HG03159 (cell line): ENCODE measurements around the gene FLT3LG.

Experiments
- ATAC-seq: cut with Tn5 transposase; IDR thresholded peaks from one replicate; pipeline ENCODE4 v1.9.1; 2021; ENCODE audit warnings: mild to moderate bottlenecking, moderate library complexity; ENCODE audit not compliant: unreplicated experiment

Gene FLT3LG

DNA sequence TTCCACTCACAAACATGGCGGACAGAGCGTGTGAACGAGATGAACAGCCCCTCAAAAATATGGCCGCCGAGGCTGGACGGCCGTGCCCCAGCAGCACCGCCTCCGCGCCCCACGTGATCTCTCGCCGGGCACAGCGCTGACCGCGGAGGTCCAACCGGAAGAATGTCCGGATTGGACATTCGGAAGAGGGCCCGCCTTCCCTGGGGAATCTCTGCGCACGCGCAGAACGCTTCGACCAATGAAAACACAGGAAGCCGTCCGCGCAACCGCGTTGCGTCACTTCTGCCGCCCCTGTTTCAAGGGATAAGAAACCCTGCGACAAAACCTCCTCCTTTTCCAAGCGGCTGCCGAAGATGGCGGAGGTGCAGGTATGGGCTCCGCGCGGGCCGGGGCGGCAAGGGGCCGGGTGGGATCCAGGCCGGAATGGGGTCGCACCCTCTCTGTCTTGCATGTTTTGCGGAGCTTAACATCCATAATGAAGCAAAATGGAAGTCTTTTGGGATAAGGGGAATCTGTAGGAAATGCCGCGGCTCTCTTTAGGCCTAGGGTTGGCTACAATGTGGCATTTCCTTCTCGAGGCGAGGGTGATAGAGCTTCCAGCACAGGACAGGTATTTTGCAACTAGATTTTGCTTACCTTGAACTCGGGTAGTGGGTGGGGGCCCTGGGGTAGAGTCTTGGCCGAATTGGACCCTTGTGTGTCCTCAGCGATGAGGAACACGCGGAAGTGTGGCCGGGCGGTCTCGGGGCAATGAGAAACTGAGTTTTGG, 13.4 kb downstream of the FLT3LG start, which contains the start of gene RPL13A:
RPL13A (plus strand) TSS at position 332 of the 769 bp plus-strand sequence; CDS start at position 354, 22 bp downstream.
- ATAC-seq = peak; percentile 84

- no peak for ATAC-seq
Measured at GRCh38 chr19:49488046-49488862, 14.2 kb downstream of the FLT3LG start.

- ATAC-seq = no peak
Measured at GRCh38 chr19:49488863-49489537, 15.0 kb downstream of the FLT3LG start.

- ATAC-seq = no peak
Measured at GRCh38 chr19:49489601-49490167, 15.7 kb downstream of the FLT3LG start.

- no peak for ATAC-seq
Measured at GRCh38 chr19:49490287-49491029, 16.4 kb downstream of the FLT3LG start.

DNA sequence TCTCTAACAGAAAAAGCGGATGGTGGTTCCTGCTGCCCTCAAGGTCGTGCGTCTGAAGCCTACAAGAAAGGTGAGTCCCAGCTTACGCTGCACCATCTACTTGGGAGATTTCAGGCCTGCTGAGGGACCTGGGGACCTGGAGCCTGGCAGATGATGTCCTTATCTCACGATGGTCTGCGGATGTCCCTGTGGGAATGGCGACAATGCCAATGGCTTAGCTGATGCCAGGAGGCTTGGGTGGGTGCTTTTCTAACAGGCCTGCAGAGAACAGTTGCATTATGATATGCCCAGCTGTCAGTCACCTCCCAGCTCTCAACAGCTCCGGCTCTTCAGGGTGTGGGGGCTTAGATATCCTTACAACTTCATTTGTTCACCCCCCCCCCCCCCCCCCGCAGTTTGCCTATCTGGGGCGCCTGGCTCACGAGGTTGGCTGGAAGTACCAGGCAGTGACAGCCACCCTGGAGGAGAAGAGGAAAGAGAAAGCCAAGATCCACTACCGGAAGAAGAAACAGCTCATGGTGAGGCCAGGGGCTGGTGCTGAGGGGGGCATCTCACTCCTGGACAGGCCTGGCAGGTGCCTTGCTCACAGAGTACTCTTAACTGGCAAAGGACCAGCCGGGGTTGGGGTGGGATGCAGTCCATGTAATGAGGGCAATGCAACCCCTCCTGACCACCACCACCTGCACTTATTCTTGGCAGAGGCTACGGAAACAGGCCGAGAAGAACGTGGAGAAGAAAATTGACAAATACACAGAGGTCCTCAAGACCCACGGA, 17.2 kb downstream of the FLT3LG start:
- no peak for ATAC-seq

- no peak for ATAC-seq
Measured at GRCh38 chr19:49491804-49492572, 18.0 kb downstream of the FLT3LG start.

DNA sequence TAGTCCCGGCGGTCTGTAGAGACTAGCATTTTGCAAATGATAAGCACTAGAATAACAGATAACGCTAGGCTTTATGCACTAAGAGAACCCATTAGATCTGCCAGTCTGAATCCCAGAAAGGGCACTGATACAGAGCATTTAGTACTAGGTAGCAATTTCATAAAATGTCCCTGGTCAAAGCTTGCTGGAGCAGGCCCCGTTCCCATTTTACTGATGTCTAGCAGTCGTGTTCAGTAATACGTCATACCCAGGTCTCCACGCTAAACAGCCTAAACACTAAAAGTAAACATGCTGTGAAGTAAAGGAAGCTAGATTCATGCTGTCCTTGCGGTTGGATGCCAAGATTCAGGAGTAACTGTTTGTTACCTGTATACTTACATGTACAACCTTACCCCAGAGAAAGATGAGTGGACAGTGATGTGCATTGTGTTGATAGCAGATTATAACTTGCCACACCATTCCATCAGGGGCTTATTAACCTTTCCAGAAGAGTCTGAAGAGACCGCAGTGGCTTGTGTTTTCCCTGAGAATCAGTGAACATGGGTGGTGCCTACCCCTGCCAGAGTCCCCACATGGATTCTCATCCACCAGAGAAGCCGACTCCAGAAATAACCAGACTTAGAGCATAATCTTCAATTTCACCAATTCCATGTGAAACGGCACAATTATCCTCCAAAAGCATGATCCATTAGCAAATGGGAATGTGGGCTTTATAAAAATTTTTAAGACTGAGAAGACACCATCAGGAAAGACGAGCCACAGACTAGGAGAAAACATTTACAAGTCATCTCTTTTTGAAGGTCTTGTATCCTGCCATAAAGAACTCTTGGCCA, 18.8 kb downstream of the FLT3LG start:
- ATAC-seq = no peak

DNA sequence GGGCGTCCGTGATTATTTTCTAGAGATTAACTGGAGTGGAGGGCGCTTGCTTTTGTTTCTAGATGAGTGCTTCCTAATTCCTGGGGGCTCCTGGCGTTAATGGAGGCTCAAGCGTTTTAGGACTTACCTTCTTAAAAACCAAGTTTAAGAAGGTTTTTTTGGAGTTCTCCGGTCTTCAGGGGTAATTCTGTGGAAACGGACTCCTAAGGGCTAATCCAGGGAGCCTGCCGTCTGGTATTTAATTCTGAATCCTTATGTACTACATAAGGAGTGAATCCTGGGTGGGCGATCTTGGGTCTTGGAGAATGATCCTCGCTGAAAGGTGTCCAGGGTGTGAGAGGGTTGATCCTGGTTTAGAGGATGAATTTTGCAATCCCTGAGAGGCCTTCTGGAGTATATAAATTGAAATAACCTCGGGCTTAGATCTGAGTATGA, 22.6 kb downstream of the FLT3LG start:
- no peak for ATAC-seq

DNA sequence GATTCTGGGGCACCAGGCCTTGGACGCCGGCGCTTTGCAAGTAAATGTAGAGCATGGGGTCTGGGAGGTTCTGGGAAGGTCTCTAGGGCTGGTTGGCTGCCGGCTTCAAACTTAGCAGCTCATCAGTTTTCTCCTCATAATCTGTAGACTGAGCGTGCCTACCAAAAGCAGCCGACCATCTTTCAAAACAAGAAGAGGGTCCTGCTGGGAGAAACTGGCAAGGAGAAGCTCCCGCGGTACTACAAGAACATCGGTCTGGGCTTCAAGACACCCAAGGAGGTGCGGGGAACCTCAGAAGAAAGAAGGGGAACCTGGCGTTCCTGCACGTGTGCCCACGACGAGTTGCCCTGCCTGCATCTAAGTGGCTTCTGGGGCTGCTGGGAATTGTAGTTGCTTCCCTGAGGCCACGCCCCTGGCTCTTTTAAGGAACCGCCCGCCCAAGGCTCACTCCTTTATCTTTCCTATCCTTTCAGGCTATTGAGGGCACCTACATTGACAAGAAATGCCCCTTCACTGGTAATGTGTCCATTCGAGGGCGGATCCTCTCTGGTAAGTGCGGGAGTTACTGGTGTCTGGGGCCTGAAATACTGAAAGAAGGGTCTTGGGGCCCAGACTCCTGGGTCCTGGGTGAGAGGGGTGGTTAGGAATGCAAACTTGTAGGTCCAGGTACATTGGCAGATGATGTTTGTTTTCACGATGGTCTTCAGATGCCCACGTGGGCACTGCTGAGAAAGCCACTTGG, 23.2 kb downstream of the FLT3LG start:
- no peak for ATAC-seq

- no peak for ATAC-seq
Measured at GRCh38 chr19:49497789-49498103, 23.7 kb downstream of the FLT3LG start.

GRCh38 chr19:49498475-49498874, 24.5 kb downstream of the FLT3LG start:
- no peak for ATAC-seq

DNA sequence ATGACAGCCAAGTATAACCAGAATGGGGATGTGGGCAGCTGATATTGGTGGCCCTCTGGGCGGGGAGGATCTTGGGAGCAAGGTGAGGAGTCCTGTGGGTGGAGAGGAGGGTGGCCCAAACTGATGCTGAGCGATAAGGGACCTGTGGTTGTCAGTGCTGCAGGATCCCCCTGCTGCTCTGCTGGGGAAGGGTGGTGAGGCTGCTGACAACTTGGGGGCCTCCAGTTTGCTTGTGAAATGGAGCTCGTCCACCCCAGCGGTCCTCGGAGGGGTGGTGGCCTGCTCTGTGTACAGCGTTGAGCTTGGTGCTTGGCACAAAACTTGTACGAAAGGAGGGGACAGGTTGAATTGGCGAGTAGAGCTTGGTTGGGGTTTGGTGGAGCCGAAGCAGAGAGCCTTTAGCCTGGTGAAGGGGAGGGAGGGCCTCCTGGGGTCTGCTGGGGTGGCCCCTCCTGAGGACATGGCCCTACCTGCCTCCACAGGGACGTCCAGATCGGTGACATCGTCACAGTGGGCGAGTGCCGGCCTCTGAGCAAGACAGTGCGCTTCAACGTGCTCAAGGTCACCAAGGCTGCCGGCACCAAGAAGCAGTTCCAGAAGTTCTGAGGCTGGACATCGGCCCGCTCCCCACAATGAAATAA, 25.1 kb downstream of the FLT3LG start:
- ATAC-seq = no peak

DNA sequence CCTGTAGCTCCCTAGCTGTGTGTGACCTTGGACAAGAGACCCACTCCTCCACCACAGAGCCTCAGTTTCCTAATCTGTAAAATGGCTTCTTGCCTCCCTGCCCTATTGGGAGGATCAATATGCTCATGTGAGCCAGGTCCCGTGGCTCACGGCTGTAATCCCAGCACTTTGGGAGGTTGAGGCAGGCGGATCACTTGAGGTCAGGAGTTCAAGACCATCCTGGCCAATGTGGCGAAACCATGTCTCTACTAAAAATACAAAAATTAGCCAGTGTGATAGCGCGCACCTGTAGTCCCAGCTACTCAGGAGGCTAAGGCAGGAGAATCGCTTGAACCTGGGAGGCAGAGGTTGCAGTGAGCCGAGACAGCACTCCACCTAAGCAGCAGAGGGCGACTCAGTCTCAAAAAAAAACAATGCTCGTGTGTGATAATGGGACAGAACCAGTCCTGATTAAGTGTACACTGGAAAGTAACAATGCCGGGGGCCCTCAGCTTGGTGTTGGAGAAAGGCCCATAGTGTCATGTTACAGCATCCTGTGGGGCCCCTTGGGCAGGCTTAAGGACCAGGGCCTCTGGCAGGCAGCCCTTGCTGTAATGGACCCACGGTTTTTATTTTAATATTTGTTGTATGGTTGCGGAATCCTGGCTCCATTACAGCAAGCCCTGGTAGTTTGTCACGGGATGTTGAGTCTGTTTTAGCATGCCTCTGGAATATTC, 29.0 kb downstream of the FLT3LG start:
- no peak for ATAC-seq

DNA sequence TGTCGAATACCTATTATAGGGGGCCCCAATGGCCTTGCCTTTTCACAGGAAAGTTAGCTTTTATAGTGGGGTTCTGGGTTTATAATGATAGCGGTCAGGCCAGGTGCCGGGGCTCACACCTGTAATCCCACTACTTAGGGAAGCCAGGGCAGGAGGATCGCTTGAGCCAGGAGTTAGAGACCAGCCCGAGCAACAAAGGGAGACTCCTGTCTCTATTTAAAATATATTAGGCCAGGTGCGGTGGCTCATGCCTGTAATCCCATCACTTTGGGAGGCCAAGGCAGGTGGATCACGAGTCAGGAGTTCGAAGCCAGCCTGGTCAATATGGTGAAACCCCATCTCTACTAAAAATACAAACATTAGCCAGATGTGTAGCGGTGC, 29.6 kb downstream of the FLT3LG start:
- no peak for ATAC-seq

GRCh38 chr19:49506575-49507105, 32.6 kb downstream of the FLT3LG start:
- ATAC-seq = no peak
